Measurements from ENCODE around the gene SP5. TPM values are rescaled to one million over a fixed set of nuclear protein-coding genes. Genes with fewer than 3 reads are reported as not detected.

The SP5 gene
- total RNA-seq, 1 experiment from 2014 or later = 0.64 TPM

- DNase-seq (ENCODE audit: low read depth, low spot score) = no peak
- BruUV-seq (replicated peaks) = no TSS peak
- Histone ChIP-seq H3K27me3 (ENCODE audit: control insufficient read depth, insufficient read depth, low read length) (no peaks in the 10 kb centered on the region), H3K9me3 (ENCODE audit: control insufficient read depth, insufficient read depth, low read depth, low read length) (no peaks in the 10 kb centered on the region), H3K4me3 (ENCODE audit: low read depth in 2 of 2, low read length in 2 of 2) (no peak overlapping the region), H3K27ac (ENCODE audit: low read length) (no peak overlapping the region), H3K4me1 (ENCODE audit: control insufficient read depth, insufficient read depth, low read length) (peaks cover 5% of the 10 kb centered on the region; the same call in 1 of the 2 replicates), H3K36me3 (ENCODE audit: control insufficient read depth, insufficient read depth, low read length) (no peaks in the 10 kb centered on the region)
- ChIA-PET CTCF (no interaction called here), POLR2A (no interaction called here)
- intact Hi-C loops (cut with micrococcal nuclease; ENCODE audit: unreplicated experiment) = no loop called here
- in situ Hi-C loops (cut with HindIII; ENCODE audit: low pct_unique_long_range_greater_than_20kb, low sequenced_read_pairs) = no loop called here
- ATAC-seq = no peak
- TF ChIP-seq TCF7L2 (IDR thresholded peaks at IDR 0.05; ENCODE audit: low read depth, low read length) (no peak), REST (IDR thresholded peaks at IDR 0.05; ENCODE audit: insufficient read depth in 1 of 2, low read depth in 2 of 2, low read length in 1 of 2) (no peak), CTCF (IDR thresholded peaks at IDR 0.05) (no peak), POLR2AphosphoS5 (IDR thresholded peaks at IDR 0.05; ENCODE audit: low read depth, low read length) (no peak), SIN3A (IDR thresholded peaks at IDR 0.05; ENCODE audit: borderline replicate concordance, insufficient read depth, low read depth, low read length) (no peak)
Observed at GRCh38 chr2:170742000-170742399, 26.9 kb downstream of the SP5 start.

GRCh38 chr2:170742896-170743529 lies 27.9 kb downstream of the SP5 start:
- Histone ChIP-seq H3K27me3 (ENCODE audit: control insufficient read depth, insufficient read depth, low read length) (no peaks in the 10 kb centered on the region), H3K36me3 (ENCODE audit: control insufficient read depth, insufficient read depth, low read length) (no peaks in the 10 kb centered on the region), H3K27ac (ENCODE audit: low read length) (no peak overlapping the region), H3K4me1 (ENCODE audit: control insufficient read depth, insufficient read depth, low read length) (peaks cover 5% of the 10 kb centered on the region; the same call in 1 of the 2 replicates), H3K4me3 (ENCODE audit: low read depth in 2 of 2, low read length in 2 of 2) (no peak overlapping the region), H3K9me3 (ENCODE audit: control insufficient read depth, insufficient read depth, low read depth, low read length) (no peaks in the 10 kb centered on the region)
- ATAC-seq (no peak), DNase-seq (ENCODE audit: low read depth, low spot score) (no peak)
- BruUV-seq (replicated peaks) = no TSS peak
- intact Hi-C loops (cut with micrococcal nuclease; ENCODE audit: unreplicated experiment) (no loop called here), in situ Hi-C loops (cut with HindIII; ENCODE audit: low pct_unique_long_range_greater_than_20kb, low sequenced_read_pairs) (no loop called here)
- ChIA-PET CTCF (no interaction called here), POLR2A (no interaction called here)
- TF ChIP-seq SIN3A (IDR thresholded peaks at IDR 0.05; ENCODE audit: borderline replicate concordance, insufficient read depth, low read depth, low read length) = no peak
- no peak for TF ChIP-seq REST (IDR thresholded peaks at IDR 0.05; ENCODE audit: insufficient read depth in 1 of 2, low read depth in 2 of 2, low read length in 1 of 2)
- TF ChIP-seq TCF7L2 (IDR thresholded peaks at IDR 0.05; ENCODE audit: low read depth, low read length) = no peak
- no peak for TF ChIP-seq CTCF (IDR thresholded peaks at IDR 0.05)
- no peak for TF ChIP-seq POLR2AphosphoS5 (IDR thresholded peaks at IDR 0.05; ENCODE audit: low read depth, low read length)

Measured in Panc1 (cell line).